GM12873 (cell line): Measurements from ENCODE around the gene LRRC23.

Experiments
- TF ChIP-seq, protein P1 (sequence below): IDR thresholded peaks from 2 replicates; pipeline ENCODE4 v1.5.1; 2012; ENCODE audit warnings: low read depth, mild to moderate bottlenecking, moderate library complexity, low read length, control low read depth; ENCODE audit not compliant: insufficient read depth; ENCODE audit errors: missing control alignments

The LRRC23 gene

DNA sequence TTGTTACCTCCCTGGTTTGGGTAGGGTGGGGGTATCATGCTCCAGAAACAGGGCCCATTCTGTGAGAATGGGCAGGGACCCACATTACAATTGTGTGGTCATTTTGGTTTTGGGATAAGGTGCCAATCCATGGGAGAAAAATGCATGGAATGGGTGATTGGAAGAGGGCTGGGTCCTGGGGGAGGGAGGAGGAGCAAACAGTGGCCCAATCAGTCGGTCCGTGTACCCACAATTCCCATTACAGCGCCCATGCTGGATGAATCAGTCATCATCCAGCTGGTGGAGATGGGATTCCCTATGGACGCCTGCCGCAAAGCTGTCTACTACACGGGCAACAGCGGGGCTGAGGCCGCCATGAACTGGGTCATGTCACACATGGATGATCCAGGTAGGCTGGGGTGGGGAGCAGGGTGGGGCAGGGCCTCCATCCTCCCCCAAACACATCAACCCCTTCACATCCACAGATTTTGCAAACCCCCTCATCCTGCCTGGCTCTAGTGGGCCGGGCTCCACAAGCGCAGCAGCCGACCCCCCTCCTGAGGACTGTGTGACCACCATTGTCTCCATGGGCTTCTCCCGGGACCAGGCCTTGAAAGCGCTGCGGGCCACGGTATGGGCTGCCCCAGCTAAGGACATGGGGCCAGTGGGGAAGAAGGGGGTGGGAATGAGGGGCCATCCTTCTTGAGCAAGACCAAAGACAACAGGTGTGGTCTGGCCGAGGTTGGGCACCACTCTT lies 40.9 kb upstream of the LRRC23 start:
- TF ChIP-seq, protein P1, sequence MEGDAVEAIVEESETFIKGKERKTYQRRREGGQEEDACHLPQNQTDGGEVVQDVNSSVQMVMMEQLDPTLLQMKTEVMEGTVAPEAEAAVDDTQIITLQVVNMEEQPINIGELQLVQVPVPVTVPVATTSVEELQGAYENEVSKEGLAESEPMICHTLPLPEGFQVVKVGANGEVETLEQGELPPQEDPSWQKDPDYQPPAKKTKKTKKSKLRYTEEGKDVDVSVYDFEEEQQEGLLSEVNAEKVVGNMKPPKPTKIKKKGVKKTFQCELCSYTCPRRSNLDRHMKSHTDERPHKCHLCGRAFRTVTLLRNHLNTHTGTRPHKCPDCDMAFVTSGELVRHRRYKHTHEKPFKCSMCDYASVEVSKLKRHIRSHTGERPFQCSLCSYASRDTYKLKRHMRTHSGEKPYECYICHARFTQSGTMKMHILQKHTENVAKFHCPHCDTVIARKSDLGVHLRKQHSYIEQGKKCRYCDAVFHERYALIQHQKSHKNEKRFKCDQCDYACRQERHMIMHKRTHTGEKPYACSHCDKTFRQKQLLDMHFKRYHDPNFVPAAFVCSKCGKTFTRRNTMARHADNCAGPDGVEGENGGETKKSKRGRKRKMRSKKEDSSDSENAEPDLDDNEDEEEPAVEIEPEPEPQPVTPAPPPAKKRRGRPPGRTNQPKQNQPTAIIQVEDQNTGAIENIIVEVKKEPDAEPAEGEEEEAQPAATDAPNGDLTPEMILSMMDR: no peak

GRCh38 chr12:6866163-6866919 lies 38.3 kb upstream of the LRRC23 start:
- TF ChIP-seq, protein P1: no peak

GRCh38 chr12:6866920-6867412 lies 37.7 kb upstream of the LRRC23 start:
- TF ChIP-seq, protein P1: no peak

GRCh38 chr12:6867413-6868210 lies 37.0 kb upstream of the LRRC23 start, which contains the start of gene TPI1:
TSS of gene TPI1 (plus strand) at chr12:6867531. CDS start at chr12:6867567, 36 bp downstream.
- TF ChIP-seq, protein P1: no peak

GRCh38 chr12:6868211-6869048 lies 36.2 kb upstream of the LRRC23 start:
- TF ChIP-seq, protein P1: peak; percentile 31

- TF ChIP-seq, protein P1: peak; percentile 95
These were observed 35.3 kb upstream of the LRRC23 start for GRCh38 chr12:6869049-6870021.
